Liver (tissue), 3 donors: Measurements from ENCODE around the gene C3orf52.

Experiments
- CTCF ChIP-seq: fragments of 150-350 bp; IDR thresholded peaks from 2 replicates; pipeline ENCODE4 v1.5.1; 2017; ENCODE audit warnings: improper control_type of control experiment, low read depth, low read length; ENCODE audit not compliant: missing input control
- GABPA ChIP-seq, 2 donors: IDR thresholded peaks in 1 of 2; conservative IDR thresholded peaks in 1 of 2; 2 replicates each; pipeline ENCODE4 v1.6.1; 2016; ENCODE audit warnings: antibody characterized with exemption in 2 of 2, mild to moderate bottlenecking in 1 of 2, moderate library complexity in 1 of 2
- REST ChIP-seq: IDR thresholded peaks from 2 replicates; pipeline ENCODE4 v1.6.1; 2016; ENCODE audit warnings: antibody characterized with exemption, mild to moderate bottlenecking
- TAF1 ChIP-seq: conservative IDR thresholded peaks from 2 replicates; pipeline ENCODE4 v1.6.1; 2016; ENCODE audit warnings: antibody characterized with exemption, mild to moderate bottlenecking
- YY1 ChIP-seq: IDR thresholded peaks from 2 replicates; pipeline ENCODE4 v1.6.1; 2016; ENCODE audit warnings: antibody characterized with exemption, mild to moderate bottlenecking
- donor health status: healthy.
- donor health status: healthy.

- TF ChIP-seq CTCF (no peak), GABPA (IDR thresholded peaks at IDR 0.05 in 1 of 2, conservative IDR thresholded peaks at IDR 0.05 in 1 of 2) (no peak), YY1 (no peak), REST (no peak), TAF1 (no peak)
Observed at GRCh38 chr3:112140584-112140983, 54.4 kb downstream of the C3orf52 start.
